ENCODE measurements around the gene PDE7B.

Gene PDE7B

DNA sequence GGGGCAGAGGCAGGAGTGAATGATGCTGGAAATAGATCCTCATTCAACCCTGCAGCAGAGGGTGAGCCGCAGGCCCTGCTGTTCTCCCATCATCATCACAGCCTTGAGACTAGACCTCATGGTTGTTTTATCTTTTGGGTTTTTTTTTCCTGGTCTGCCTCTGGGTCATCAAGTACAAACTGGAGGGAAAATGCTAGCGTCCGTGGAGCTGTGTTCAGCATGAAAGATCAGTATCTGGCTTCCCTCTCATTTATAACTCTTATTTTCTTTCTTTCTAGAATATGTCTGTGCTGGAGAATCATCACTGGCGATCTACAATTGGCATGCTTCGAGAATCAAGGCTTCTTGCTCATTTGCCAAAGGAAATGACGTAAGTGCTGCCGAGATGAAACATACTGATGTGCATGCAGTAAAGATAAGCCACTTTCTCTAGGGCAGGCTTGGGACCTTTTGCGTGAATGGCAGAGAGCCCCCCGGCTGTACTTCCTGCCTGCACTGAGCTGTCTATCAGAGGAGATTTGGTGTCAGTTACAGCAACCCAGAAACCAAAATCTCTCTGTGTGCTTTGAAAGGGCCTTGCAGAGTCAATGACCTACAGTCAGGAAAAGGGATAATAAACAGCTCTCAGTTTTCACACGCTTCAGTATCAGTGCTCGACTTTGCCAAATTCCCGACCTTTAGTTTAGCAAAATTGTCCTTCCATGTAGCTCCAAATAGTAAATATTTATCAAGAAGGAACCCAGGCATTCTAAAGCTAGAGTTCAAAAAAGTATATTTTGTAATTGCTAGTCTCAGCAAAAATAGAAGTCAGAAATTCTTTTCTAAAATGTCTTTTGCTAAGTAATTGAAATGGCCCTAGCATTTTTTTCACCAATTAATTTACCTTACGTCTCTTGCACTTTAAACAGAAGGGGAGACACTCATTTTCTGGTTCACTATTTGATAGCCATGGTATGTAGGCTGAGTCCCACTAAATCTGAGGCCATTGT, 322.3 kb downstream of the PDE7B start:
- in situ Hi-C loops (cut with HindIII; ENCODE audit: low sequenced_read_pairs), result no loop called here

DNA sequence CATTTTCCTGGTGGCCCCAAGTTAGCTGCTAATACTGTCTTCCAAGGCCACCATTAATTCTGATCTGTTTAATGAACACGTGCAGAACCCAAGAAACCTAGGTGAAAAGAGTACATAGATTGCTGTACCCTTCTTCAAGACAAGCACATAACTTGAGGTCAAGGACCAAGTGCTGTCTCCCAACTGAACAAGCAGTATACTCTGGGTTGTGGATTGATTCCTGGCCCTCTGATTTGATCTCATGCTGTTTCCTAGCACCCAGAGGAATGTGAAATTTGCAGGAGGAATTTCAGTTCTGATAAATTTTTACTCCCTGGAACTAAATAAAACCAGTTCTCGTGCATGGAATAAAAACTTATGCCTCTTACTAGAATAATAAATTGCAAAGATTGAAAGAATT, 323.0 kb downstream of the PDE7B start:
- in situ Hi-C loops (cut with HindIII; ENCODE audit: low sequenced_read_pairs), result no loop called here

DNA sequence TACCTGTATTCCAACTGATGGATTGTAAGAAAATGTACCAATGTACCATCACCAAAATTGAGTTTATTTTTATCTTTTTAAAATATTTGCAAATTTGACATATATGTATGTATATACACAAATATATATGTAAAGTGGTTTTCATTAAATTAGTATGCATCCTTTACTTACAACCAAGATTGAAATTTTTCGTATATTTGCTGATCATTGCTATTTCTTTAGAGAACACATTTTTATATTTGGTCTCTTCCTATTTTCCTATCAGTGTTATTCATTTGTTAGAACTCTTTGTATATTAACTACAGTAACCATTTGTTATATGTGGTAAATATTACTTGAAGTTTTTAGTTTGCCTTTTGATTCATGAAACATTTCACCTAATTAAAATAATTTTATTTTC, 324.4 kb downstream of the PDE7B start:
- in situ Hi-C loops (cut with HindIII; ENCODE audit: low sequenced_read_pairs), result no loop called here

- in situ Hi-C loops (cut with HindIII; ENCODE audit: low sequenced_read_pairs), result no loop called here
Observed at GRCh38 chr6:136178749-136179148, 327.2 kb downstream of the PDE7B start.

DNA sequence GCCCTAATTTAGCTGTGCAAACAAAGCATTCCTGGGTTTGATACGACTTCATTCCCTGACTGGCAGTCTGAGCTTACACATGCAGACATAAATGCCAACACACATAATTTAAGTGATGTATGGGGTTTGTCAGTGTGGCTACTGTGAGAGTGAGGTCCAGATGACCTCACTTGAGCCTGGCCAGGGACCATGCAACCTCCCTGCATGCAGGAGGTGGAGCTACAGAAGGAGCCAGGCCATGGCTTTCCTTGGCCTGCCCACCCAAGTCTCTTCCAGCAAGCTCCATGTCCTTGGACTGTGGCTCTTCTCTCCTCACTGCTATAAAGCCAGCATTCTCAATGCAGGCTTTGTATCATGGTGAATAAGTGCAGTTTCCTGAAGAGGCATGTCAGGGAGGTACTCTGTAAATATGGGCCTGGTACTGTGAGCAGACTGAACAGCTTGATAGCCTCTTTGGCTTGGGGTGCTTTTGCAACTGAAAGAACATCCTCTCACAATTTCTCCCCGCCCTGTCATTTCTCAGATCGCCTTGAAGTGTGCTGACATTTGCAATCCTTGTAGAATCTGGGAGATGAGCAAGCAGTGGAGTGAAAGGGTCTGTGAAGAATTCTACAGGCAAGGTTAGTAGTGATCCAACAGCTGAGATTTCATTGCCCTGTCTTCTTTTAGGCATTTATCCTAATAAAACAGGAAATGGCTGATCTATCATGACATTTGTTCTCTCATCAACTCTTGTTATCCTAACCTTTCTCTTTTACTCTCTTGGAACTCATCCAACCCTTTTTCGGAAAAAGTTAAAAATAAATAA, 329.4 kb downstream of the PDE7B start:
- in situ Hi-C loops (cut with HindIII; ENCODE audit: low sequenced_read_pairs), result no loop called here

GRCh38 chr6:136181512-136181833, 330.0 kb downstream of the PDE7B start:
- in situ Hi-C loops (cut with HindIII; ENCODE audit: low sequenced_read_pairs), result no loop called here

GRCh38 chr6:136181861-136182260, 330.4 kb downstream of the PDE7B start:
- in situ Hi-C loops (cut with HindIII; ENCODE audit: low sequenced_read_pairs), result no loop called here

DNA sequence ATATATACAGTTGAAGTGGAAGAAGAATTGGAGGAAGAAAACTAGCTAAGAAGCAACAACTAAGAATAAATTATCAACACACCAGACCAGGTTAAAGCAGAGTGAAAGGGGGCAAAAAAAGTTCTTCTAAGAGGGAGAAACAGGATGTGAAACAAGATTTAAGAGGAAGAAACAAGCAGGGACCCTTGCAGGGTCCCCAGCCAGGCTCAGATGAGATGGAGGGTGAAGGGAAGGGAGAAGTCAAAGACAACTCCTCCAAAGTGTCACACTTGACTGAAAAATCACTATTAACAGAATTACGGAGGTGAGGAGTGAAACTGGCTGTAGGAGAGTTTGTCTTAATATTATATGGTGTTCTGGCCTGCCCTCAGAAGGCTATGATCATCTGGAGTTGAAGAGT, 333.2 kb downstream of the PDE7B start:
- in situ Hi-C loops (cut with HindIII; ENCODE audit: low sequenced_read_pairs), result no loop called here

DNA sequence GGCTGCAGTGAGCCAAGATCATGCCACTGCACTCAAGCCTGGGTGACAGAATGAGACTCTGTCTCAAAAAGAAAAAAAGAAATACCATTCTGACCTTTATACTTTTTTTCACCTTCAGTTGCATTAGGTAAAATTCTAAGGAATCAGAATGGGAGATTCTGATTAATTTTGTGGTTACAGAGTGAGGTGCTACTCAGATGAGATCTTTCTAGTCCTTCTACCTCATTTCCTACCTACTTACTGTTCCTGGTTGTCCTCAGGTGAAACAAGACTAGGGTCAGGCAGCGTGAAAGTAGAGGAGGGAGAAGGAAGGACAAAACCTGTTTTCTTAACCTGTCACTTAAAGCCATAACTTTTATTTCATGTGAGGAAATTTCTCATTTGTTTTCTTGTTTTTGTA, 334.9 kb downstream of the PDE7B start:
- in situ Hi-C loops (cut with HindIII; ENCODE audit: low sequenced_read_pairs), result no loop called here

- in situ Hi-C loops (cut with HindIII; ENCODE audit: low sequenced_read_pairs), result no loop called here
Observed at GRCh38 chr6:136188486-136188885, 337.0 kb downstream of the PDE7B start.

- in situ Hi-C loops (cut with HindIII; ENCODE audit: low sequenced_read_pairs), result no loop called here
Observed at GRCh38 chr6:136189104-136189503, 337.6 kb downstream of the PDE7B start.

GRCh38 chr6:136191606-136192312, 340.3 kb downstream of the PDE7B start:
- in situ Hi-C loops (cut with HindIII; ENCODE audit: low sequenced_read_pairs), result no loop called here

GRCh38 chr6:136192902-136193301, 341.4 kb downstream of the PDE7B start:
- in situ Hi-C loops (cut with HindIII; ENCODE audit: low sequenced_read_pairs), result no loop called here

GRCh38 chr6:136201732-136202131, 350.2 kb downstream of the PDE7B start:
- in situ Hi-C loops (cut with HindIII; ENCODE audit: low sequenced_read_pairs), result no loop called here

DNA sequence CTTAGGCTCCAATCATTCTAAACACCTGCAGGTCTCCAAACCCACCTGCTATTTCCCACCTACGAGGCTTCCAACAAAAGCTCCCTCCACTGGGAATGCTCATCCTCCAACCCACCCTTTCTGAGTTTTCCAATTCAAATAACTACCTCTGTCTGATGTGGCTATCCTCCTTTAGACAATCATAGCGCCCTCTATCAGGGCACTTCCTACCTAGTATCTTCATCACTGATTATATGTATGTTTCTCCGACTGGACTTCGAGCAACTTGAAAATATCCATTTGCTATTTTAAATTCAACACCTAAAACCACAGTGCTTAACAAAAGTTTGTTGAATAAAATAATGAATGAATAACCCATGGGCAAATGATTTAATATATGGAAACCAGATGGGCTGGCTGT, 357.3 kb downstream of the PDE7B start:
- in situ Hi-C loops (cut with HindIII; ENCODE audit: low sequenced_read_pairs), result no loop called here

DNA sequence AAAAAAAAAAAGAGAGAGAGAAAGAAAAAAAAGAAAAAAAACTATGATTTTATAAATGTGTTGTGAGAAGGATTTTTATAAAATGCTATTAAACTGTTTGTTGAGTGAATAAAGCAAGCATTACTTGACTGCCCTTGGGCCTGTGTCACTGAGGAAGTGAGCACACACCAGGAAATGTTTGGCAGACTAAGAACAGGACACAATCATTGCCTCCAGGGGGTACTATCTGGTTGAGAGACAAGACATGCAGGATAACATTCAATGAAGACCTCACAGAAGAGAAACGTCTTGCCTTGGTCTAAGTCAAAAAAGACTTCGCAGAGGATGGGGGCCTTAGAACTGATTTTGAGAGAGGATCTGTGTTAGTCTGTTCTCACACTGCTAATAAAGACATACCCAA, 358.0 kb downstream of the PDE7B start:
- in situ Hi-C loops (cut with HindIII; ENCODE audit: low sequenced_read_pairs), result no loop called here

- in situ Hi-C loops (cut with HindIII; ENCODE audit: low sequenced_read_pairs), result no loop called here
Observed at GRCh38 chr6:136210398-136211165, 359.1 kb downstream of the PDE7B start.

- in situ Hi-C loops (cut with HindIII; ENCODE audit: low sequenced_read_pairs), result no loop called here
Observed at GRCh38 chr6:136212608-136213007, 361.1 kb downstream of the PDE7B start.

DNA sequence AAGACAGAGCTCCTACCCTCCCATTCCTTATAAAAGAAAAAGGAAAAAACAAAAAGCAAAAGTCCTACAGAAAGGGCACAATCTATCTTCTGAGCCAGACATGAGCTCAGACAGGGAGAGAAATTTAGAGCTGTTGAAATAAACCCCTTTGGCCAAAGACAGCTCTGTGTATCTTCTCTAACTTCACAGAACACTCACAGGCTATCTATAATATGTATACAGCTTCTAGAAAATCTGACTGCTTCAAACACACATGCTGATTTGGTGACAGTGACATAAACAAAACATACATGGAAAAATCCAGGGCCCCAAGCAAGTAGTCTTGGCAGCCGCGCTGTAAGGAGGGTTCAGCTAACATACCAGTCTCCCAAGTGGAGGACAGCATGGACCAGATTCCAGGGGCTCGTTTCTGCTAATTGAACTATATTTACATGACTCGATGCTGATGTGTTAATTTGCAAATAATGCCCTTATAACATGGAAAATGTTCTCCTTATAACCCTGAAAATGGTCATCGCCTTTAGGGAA, 361.6 kb downstream of the PDE7B start:
- in situ Hi-C loops (cut with HindIII; ENCODE audit: low sequenced_read_pairs), result no loop called here

- in situ Hi-C loops (cut with HindIII; ENCODE audit: low sequenced_read_pairs), result no loop called here
Observed at GRCh38 chr6:136213853-136214252, 362.4 kb downstream of the PDE7B start.
